KG1 (cell line): ENCODE measurements around the gene ACADL.

Experiments
- DNase-seq: peaks from one replicate; lab custom pipeline; 2025; lab: John Stamatoyannopoulos, UW

ACADL gene

DNA sequence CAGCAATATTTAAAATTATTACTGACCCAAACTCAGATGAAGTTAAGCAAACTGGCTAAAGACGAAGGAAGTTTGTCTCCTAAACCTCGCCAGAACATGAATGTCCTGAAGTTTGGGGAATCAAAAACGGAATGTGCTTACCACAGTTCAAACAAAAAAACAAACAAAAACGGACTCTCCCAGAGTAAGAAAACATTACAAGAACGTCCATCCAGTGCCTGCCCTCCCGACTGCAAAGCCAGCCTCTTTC lies 55.1 kb downstream of the ACADL start:
- DNase-seq: no peak

DNA sequence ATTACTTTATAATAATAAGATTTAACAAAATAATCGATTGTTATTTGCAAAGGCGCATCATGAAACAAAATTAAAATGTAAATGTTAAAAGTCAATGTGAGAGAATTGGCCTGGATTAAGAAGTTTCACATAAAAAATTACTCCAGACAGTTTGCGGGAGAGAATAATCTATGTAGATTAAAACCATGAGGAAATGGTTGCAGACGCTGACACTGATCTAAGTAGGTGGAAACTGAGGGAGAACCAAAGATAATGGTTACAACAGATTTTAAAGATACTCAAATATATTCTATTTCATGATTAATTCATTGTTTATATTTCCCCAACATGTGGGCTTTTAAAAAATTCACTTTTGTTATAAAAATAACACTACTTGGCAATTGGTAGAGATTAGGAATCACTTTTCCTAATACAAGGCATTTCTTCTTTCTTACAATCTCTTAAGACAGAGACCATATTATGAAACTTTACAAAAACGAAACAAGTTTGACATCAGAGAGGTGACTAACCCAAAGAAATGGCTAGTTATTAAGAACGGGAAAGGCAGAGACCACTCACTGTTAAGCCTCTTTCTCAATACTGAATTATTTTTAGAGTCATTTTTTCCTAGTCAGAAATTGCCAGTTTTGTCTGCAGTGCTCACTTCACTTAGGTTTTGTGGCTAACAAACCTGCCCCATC lies 55.6 kb downstream of the ACADL start:
- peak; percentile 36 for DNase-seq

DNA sequence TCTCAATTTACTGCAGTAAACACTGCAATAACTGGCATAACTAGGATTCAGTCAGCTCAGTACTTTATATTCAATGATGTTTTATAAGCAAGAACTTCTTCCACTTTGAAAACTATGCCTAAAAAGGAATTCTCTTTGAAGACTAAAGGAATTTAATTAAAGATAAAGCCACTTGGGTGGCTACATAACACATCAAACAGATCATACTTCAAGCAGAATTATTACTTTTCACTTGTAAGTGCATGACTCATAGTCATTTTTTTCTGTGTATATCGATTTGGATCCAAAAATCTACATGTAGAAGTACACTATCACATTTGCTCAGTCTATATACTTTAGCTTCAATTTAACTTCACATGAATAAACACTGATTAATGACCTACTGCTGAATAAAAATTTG lies 58.0 kb downstream of the ACADL start:
- no peak for DNase-seq

DNA sequence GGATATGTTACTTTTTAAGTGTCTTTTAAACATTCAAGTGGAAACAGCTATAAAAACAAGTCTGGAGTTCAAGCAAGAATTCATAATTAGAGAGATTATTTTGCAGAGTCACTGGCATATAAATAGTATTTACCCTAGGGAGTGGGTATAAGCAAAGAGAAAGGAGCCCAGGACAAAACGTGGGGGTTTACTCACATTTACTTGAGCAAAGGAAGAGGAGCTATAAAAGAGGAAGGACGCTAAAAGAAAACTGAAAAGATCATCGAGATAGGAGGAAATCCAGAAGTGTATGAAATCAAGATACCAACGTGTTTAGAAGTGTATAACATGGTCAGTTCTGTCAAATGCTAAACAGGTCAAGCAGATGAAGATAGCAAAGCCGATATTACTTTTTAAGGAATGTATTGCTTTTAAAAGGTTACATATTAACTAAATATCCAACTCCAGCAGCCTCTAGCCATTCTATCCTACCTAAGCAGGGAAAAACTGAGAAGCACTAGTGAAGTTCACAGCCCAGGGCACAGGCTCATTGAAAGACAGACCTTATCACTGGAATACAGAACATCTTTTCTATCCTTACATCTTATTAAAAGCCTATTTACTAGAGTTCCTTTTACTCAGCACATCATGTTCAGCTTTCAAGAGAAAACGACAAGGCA lies 62.7 kb downstream of the ACADL start:
- DNase-seq: no peak

DNA sequence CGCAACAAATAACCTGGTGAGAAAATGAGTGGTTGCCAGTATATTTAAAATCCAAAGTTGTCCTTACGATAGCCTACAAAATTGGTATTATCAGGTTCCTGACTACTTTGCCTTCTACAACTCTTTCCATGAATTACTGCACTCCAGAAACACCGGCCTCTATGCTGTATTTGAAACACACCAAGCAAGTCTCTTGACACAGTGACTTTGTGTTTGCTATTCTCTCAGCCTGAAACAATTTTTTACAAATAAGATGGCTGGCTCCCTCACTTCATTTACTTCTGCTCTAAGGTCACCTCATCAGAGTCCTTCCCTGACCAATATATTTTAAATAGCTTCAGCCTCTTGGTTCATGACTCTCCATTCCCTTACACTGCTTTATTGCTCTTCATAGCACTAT lies 66.2 kb downstream of the ACADL start:
- no peak for DNase-seq

DNA sequence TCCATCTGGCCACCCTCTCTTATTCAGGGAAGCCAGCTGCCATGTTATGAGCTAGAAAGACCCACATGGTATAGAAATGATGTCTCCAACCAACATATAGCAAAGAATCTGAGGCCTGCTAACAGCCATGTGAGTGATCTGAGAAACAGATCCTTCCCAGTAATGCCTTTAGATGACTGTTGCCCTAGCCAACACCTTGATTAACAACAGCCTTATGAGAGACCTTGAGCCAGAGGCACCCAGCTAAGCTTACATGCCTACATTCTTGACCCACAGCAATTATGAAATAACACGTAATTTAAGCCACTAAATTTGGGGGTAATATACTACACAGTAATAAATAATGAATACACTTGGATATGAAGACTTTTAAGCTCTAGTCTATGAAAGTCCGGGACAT lies 67.0 kb downstream of the ACADL start:
- no peak for DNase-seq

DNA sequence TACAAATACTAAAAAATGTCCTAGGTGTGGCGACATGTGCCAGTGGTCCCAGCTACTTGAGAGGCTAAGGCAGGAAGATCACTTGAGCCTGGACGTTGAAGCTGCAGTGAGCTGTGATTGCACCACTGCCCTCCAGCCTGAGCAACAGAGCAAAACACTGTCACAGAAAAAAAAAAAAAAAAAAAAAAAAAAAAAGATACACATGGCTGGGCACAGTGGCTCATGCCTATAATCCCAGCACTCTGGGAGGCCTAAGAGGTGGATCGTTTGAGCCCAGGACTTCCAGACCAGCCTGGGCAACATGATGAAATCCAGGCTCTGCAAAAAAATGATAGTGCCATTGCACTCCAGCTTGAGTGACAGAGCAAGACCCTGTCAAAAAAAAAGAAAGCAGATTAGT lies 67.7 kb downstream of the ACADL start:
- DNase-seq: no peak

DNA sequence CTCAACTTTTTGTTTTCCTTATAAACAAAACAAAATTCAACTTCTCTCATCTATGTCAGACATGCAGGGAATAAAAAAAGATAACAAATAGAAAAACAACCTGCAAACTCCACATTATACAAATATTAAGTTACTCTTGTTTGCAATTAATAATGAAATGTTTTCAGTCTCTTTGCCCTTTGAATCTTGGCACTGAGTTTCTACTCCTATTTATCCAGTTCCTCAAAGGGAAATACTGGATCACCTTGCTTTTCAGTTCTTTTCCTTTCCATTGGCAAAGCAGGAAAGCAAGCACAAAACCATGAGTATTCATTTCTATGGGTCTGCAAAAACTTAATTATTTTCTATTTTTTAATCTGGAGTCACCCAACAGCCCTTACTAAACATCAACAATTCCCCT lies 77.6 kb downstream of the ACADL start:
- no peak for DNase-seq
